ENCODE data around the gene CEP164. TPM values are rescaled to one million over a fixed set of nuclear protein-coding genes. Genes with fewer than 3 reads are reported as not detected.

CEP164 gene
- total and polyA plus RNA-seq, 2 of the 8 experiments (the other 6 are each of a cell fraction or from before 2014, with no cell fraction given) = 8.4 to 20.8 TPM

- Histone ChIP-seq H4K20me1 (replicated peaks in 1 of 2; ENCODE audit: control insufficient read depth in 1 of 2, insufficient read depth in 2 of 2, low read length in 2 of 2) (no peaks in the 10 kb centered on the region), H3K4me1 (replicated peaks in 1 of 4; ENCODE audit: control insufficient read depth in 3 of 4, insufficient read depth in 4 of 4, low read length in 3 of 4) (peaks cover 7 to 23% (median 15%) of the 10 kb centered on the region in 4 experiments), H2BK120ac (replicated peaks; ENCODE audit: low read depth, low read length) (no peak overlapping the region), H2BK5ac (ENCODE audit: low read depth, low read length) (no peak overlapping the region; the same call in 1 of the 2 replicates), H3K4me2 (ENCODE audit: insufficient read depth in 1 of 2, low read depth in 2 of 2, low read length in 2 of 2) (peak overlapping the region; percentile 15 to 19; a peak in 2 of 4 replicates), H3K14ac (ENCODE audit: insufficient read length) (no peak overlapping the region), H3K36me3 (ENCODE audit: control insufficient read depth in 2 of 4, insufficient read depth in 4 of 4, low read length in 3 of 4) (no peaks in the 10 kb centered on the region), H3K9me3 (ENCODE audit: insufficient read depth in 2 of 2, low read depth in 1 of 2, low read length in 1 of 2) (no peaks in the 10 kb centered on the region), H2AK5ac (ENCODE audit: low read depth, low read length) (0 out of 2 replicates have a peak overlapping the region, but pooled peaks have one; percentile 75), H3K79me1 (ENCODE audit: low read depth, low read length) (no peaks in the 10 kb centered on the region), H3K27me3 (replicated peaks in 1 of 4; ENCODE audit: control insufficient read depth in 3 of 4, extremely low read depth in 1 of 4, insufficient read depth in 3 of 4, low read length in 3 of 4) (no peaks in the 10 kb centered on the region), H2AFZ (ENCODE audit: low read length) (no peak overlapping the region), H2BK15ac (ENCODE audit: low read length) (no peak overlapping the region), H4K5ac (ENCODE audit: insufficient read length, low read depth, low read length) (no peak overlapping the region), H4K8ac (ENCODE audit: extremely low read depth, insufficient read depth, low read length) (0 out of 2 replicates have a peak overlapping the region, but pooled peaks have one; percentile 66), H3K23ac (ENCODE audit: insufficient read length) (no peak overlapping the region), H3K27ac (ENCODE audit: low read depth, low read length) (0 out of 2 replicates have a peak overlapping the region, but pooled peaks have one; percentile 22), H3K4me3 (ENCODE audit: extremely low read depth in 1 of 4, insufficient read depth in 2 of 4, low read depth in 3 of 4, low read length in 4 of 4) (no peak overlapping the region), H3K79me2 (ENCODE audit: control insufficient read depth in 1 of 2, insufficient read depth in 2 of 2, low read length in 2 of 2) (no peaks in the 10 kb centered on the region), H2BK20ac (ENCODE audit: low read length) (no peak overlapping the region), H2BK12ac (ENCODE audit: low read depth, low read length) (peak overlapping the region; percentile 68; the same call in 1 of the 2 replicates), H4K91ac (replicated peaks; ENCODE audit: insufficient read length, low read length) (no peak overlapping the region), H3K18ac (ENCODE audit: extremely low read depth, low read length) (peak overlapping the region; percentile 71), H3K4ac (replicated peaks; ENCODE audit: insufficient read length, low read depth, low read length) (no peak overlapping the region), H3K56ac (replicated peaks; ENCODE audit: insufficient read length, low read depth, low read length) (no peak overlapping the region), H3K23me2 (ENCODE audit: low read depth, low read length) (no peaks in the 10 kb centered on the region), H3K9ac (replicated peaks in 1 of 4; ENCODE audit: extremely low read depth in 1 of 4, low read depth in 3 of 4, low read length in 3 of 4) (peak overlapping the region in 1 of 4 experiments; percentile 28; a peak in 1 of 7 replicates)
- POLR2A ChIA-PET (ENCODE audit: partially characterized antibody) = interaction anchor here (1.0 to 1.6 kb wide), 2 partner anchors 11 to 16 kb away, joined by 3 to 6 read pairs; partner anchors contain the start of gene BACE1
- CTCF ChIA-PET (ENCODE audit: partially characterized antibody) = interaction anchor here (0.7 to 1.6 kb wide), 5 partner anchors 10 to 328 kb away, joined by 3 to 6 read pairs (median 3); partner anchors contain the start of gene BACE1
- FAIRE-seq (no peak), DNase-seq (ENCODE audit: low read depth in 1 of 2, low spot score in 2 of 2) (no peak)
- WGBS, 2 experiments (ENCODE audit: extremely low coverage in 1 of 2, insufficient coverage in 1 of 2, insufficient read length in 1 of 2, insufficient replicate concordance in 2 of 2, low coverage in 1 of 2, low lambda C conversion rate in 2 of 2, missing lambda C conversion rate in 1 of 2) = 76% methylated on average over 10 of the region's 12 CpGs; no CpG with 5 or more reads in 1 of the 2 experiments
- TF ChIP-seq SAP30 (IDR thresholded peaks at IDR 0.05; ENCODE audit: insufficient read depth, insufficient replicate concordance, low read length) (no peak), POLR2A (IDR thresholded peaks at IDR 0.05; ENCODE audit: control extremely low read depth in 1 of 2, low read depth in 2 of 2, low read length in 2 of 2) (no peak), BACH1 (IDR thresholded peaks at IDR 0.05; ENCODE audit: low read length) (no peak), KDM1A (IDR thresholded peaks at IDR 0.05; ENCODE audit: borderline replicate concordance, low read length) (no peak), TAF7 (optimal IDR thresholded peaks at IDR 0.05; ENCODE audit: borderline replicate concordance, low read depth, low read length) (no peak), NRF1 (IDR thresholded peaks at IDR 0.05; ENCODE audit: low read depth, low read length) (no peak), JUN (IDR thresholded peaks at IDR 0.05; ENCODE audit: low read depth, low read length) (no peak), SRF (IDR thresholded peaks at IDR 0.05; ENCODE audit: low read depth, low read length) (no peak), RBBP5 (IDR thresholded peaks at IDR 0.05; ENCODE audit: borderline replicate concordance, low read depth, low read length) (no peak), CTBP2 (IDR thresholded peaks at IDR 0.05; ENCODE audit: borderline replicate concordance, insufficient read depth, insufficient read length, low read length) (no peak)
Observed at GRCh38 chr11:117299351-117300282, 28.0 kb upstream of the CEP164 start.
